ENCODE measurements around the gene C1orf21. TPM values are rescaled to one million over a fixed set of nuclear protein-coding genes. Genes with fewer than 3 reads are reported as not detected.
A peak's percentile ranks its signal among the peaks of the same experiment; 100 is the strongest.

C1orf21 gene
- polyA plus RNA-seq, 6 donors from 2014 or later, result 0.08 to 1.9 (median 0.16) TPM; not detected in 1

DNA sequence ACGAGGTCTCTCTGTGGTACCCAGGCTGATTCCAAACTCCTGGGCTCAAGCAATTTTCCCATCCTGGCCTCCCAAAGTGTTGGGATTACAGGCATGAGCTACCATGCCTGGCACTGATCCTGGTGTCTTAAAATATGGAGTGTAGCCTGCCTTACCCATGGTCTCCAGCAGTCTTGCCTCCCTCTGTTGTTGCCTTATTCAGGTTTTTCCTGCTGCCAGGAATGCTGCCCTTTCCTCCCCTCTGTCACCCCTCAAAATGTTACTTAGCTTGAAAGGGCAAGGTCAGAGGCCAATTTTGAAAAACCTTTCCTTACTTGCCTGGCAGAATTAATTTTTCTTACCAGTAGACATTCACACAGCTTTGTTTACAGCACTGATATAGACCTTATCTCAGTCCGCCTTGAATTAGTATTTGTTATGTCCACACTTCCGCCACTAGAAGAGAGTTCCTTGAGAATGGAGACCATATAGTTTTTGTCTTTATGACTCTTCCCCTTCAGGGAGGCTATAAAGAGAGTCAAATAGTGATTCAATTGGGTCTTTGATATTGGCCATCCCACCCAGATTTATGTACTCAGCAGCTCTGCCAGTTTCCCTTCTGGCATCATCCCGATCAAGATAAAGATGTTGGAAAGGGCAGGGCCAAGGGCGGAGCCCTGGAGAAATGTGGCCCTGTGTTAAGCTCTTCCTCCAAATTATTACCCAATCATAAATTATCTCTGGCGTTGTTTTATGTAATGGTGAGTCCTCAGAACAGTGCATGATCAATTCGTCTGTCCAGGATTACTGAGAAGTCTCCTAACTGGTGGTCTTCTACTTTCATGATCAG, 38.8 kb downstream of the C1orf21 start:
- no peak overlapping the region for H3K27ac Mint-ChIP-seq

DNA sequence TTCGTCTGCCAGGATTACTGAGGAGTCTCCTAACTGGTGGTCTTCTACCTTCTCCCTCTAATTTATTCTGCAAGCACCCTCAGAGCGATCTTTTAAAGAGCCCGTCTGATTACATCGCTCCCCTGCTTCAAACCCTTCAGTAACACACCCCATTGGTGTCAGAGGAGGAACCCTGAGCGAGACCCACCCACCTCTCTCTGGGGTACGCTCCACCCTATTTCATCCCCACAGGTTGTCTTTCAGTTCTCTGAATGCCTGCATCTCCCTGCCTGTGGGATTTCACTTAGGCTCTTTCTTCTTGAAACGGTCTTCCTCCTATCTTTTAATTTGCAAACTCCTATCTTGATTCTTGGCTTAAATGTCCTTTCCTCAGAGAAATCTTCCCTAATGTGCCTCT, 39.4 kb downstream of the C1orf21 start:
- peaks cover 0 to 4% (median 0%) of the 10 kb centered on the region in 3 donors for H3K27me3 Mint-ChIP-seq
- H3K27ac Mint-ChIP-seq, result peak overlapping the region in 1 of 6 donors; percentile 50
- no peak for DNase-seq
- peaks cover 0 to 5% (median 0%) of the 10 kb centered on the region in 7 donors for H3K9me3 Mint-ChIP-seq
- no peaks in the 10 kb centered on the region for H3K4me1 Mint-ChIP-seq
- H3K36me3 Mint-ChIP-seq, result no peaks in the 10 kb centered on the region
- peak overlapping the region in 1 of 8 donors; percentile 16 for H3K4me3 Mint-ChIP-seq
- no peak for ATAC-seq (ENCODE audit: low read depth in 2 of 2)

More for the DNA sequence above, 38.8 kb downstream of the C1orf21 start:
- Mint-ChIP-seq H3K9me3 (peaks cover 0 to 5% (median 0%) of the 10 kb centered on the region in 7 donors), H3K4me3 (peak overlapping the region in 1 of 8 donors; percentile 25), H3K36me3 (no peaks in the 10 kb centered on the region), H3K4me1 (no peaks in the 10 kb centered on the region), H3K27me3 (peaks cover 0 to 4% (median 0%) of the 10 kb centered on the region in 3 donors)
- no peak for ATAC-seq (ENCODE audit: low read depth in 2 of 2)
- DNase-seq, result no peak

DNA sequence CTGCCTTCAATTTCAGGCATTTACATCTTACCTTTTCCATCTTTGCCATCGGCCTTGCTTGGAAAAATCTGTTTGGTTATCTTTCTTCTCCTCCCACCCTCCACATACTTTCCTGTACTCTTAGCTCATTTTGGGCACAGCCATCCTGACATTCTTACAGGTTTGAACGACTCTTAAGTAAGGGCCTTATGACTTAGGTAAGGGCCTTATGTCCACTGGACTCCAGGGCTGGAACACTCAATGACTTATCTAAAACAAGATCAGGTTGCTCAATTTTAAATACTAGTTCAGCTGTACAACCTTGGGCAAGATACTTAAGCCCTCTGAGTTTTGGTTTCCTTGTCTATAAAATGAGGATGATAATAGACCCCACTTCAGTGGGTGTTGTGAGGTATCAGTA, 40.9 kb downstream of the C1orf21 start:
- Mint-ChIP-seq H3K36me3 (no peaks in the 10 kb centered on the region), H3K9me3 (peaks cover 0 to 14% (median 5%) of the 10 kb centered on the region in 7 donors), H3K4me1 (no peaks in the 10 kb centered on the region), H3K27ac (no peak overlapping the region), H3K27me3 (peaks cover 0 to 4% (median 0%) of the 10 kb centered on the region in 3 donors), H3K4me3 (no peak overlapping the region)
- no peak for ATAC-seq (ENCODE audit: low read depth in 2 of 2)
- DNase-seq, result no peak

DNA sequence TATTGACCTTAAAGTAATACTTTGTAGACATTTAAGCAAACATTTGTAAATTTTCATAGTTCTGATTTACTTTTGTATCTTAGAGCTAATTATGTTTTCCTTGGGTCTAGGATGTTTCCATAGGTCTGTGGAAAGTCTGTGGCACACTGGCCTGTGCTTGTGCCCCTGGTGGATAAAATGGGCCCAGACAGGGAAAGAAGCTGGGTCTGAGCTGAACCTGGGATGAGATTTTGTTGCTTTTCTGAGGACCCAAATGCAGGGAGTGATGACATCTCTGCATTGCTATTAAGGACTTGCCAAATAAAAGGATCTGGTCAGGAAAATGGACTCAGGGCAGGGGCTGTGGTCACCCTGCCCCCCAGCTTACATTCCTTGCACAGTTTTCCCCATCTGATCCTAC, 41.8 kb downstream of the C1orf21 start:
- H3K9me3 Mint-ChIP-seq, result peaks cover 0 to 14% (median 4%) of the 10 kb centered on the region in 7 donors
- ATAC-seq (ENCODE audit: low read depth in 2 of 2) (no peak), DNase-seq (no peak)
- H3K4me1 Mint-ChIP-seq, result no peaks in the 10 kb centered on the region
- no peak overlapping the region for H3K27ac Mint-ChIP-seq
- H3K4me3 Mint-ChIP-seq, result no peak overlapping the region
- peaks cover 0 to 4% (median 0%) of the 10 kb centered on the region in 3 donors for H3K27me3 Mint-ChIP-seq
- no peaks in the 10 kb centered on the region for H3K36me3 Mint-ChIP-seq

DNA sequence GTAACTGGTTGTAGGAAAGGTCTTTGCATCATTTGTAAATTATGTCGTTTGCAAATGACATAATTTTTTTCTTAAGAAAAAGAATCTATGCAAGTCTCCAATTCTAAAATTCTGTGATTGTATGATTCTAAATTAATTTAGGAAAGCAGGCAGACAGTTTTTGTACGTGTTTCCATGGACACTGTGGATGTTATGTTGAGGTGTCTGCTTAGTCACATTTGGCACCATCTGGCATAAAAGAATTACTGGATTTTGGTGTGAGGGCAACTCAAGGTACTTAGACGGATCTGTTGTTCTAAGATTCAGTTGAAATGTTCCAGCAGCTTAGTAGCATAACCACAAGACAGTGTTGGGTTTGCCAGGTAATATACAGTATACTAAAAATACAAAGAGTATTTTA, 42.5 kb downstream of the C1orf21 start:
- Mint-ChIP-seq H3K4me3 (no peak overlapping the region), H3K36me3 (no peaks in the 10 kb centered on the region), H3K4me1 (no peaks in the 10 kb centered on the region), H3K9me3 (peaks cover 0 to 14% (median 4%) of the 10 kb centered on the region in 7 donors), H3K27me3 (peaks cover 0 to 4% (median 0%) of the 10 kb centered on the region in 3 donors), H3K27ac (no peak overlapping the region)
- no peak for ATAC-seq (ENCODE audit: low read depth in 2 of 2)
- no peak for DNase-seq

DNA sequence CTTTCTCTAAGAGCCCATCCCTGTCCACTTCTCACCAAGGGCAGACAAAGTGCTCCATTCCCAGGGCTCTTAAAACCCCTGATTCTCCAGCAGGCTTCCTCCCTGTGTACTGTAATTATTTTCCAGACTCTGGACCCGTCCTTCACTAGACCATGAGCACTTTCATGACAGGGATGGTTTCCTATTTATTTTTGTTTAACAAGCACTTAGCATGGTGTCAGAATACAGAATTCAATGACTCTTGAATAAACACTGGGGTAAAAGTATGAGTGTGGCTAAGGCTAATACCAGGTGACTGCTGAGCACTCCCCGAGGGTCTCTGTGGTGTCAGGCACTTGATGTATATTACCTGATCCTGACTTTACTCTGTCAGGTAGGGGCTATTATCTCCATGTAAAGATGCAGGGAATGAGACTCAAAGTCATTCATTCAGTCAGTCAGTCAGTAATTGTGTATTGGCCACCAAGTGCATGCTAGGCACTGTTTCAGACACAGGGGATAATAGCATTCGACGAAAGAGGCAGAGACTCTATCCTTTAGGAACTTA, 47.2 kb downstream of the C1orf21 start:
- Mint-ChIP-seq H3K9me3 (peaks cover 0 to 14% (median 4%) of the 10 kb centered on the region in 7 donors), H3K4me1 (no peaks in the 10 kb centered on the region), H3K27me3 (no peaks in the 10 kb centered on the region), H3K36me3 (no peaks in the 10 kb centered on the region), H3K4me3 (no peak overlapping the region), H3K27ac (no peak overlapping the region)
- ATAC-seq (ENCODE audit: low read depth in 2 of 2), result no peak
- DNase-seq, result no peak

DNA sequence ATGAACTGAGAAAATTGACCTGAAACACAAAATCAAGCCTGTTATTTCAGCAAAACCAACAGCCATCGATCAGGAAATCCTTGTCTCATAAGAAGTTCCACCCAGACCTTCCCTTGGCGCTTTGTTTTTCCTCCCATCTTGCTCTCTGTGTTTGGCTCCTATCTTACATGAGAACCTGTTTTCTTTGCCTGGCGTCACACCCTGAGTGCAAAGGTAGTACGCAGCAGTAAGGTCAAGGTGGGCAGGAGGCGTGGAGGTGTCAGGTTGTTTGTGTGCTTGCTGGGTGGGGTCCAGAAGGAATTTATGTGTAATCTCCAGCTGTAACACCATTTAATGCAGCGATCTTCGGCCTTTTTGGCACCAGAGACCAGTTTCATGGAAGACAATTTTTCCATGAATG, 50.5 kb downstream of the C1orf21 start:
- H3K9me3 Mint-ChIP-seq, result peaks cover 0 to 2% (median 0%) of the 10 kb centered on the region in 7 donors
- no peak overlapping the region for H3K27ac Mint-ChIP-seq
- no peaks in the 10 kb centered on the region for H3K27me3 Mint-ChIP-seq
- no peak overlapping the region for H3K4me3 Mint-ChIP-seq
- DNase-seq (no peak), ATAC-seq (ENCODE audit: low read depth in 2 of 2) (no peak)
- no peaks in the 10 kb centered on the region for H3K36me3 Mint-ChIP-seq
- H3K4me1 Mint-ChIP-seq, result no peaks in the 10 kb centered on the region

DNA sequence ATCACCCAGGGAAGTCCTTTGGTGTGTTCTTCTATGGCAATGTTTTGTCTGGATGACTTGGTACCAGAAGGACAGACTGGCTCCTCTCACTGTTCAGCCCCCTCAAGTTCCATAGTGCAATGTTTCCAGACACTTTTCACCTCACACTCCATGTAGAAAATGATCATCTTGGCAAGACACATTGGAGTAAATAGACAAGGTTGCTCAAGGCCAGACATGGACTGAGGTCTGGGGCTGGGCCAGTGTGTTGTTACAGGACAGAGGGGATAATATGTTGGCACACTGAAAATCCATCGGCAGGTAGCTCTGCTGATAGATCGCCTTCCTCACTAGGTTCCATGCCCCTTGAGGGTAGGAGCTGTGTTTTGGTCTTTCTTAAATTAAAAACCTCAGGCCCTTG, 51.5 kb downstream of the C1orf21 start:
- no peaks in the 10 kb centered on the region for H3K27me3 Mint-ChIP-seq
- H3K4me1 Mint-ChIP-seq, result no peaks in the 10 kb centered on the region
- no peak overlapping the region for H3K27ac Mint-ChIP-seq
- H3K9me3 Mint-ChIP-seq, result no peaks in the 10 kb centered on the region
- ATAC-seq (ENCODE audit: low read depth in 2 of 2) (no peak), DNase-seq (no peak)
- no peaks in the 10 kb centered on the region for H3K36me3 Mint-ChIP-seq
- no peak overlapping the region for H3K4me3 Mint-ChIP-seq

DNA sequence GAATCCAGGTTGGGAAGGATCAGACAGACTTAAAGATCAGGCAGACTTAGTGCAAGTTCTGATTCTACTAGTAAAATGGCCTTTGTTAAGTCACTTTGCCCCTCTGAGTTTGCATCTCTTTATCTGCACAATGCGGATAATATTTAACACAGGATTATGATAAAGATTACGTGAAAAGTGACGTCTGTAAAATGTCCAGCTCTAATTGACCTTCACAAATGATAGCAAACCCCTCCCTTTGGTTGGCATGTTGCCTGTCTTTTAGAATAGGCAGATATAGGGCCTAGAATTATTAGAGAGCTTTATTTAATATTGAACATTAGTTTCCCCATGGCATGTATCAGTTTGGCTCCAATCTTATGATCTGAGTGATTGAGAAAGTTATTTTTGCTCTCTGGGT, 55.4 kb downstream of the C1orf21 start:
- no peak for ATAC-seq (ENCODE audit: low read depth in 2 of 2)
- Mint-ChIP-seq H3K27ac (no peak overlapping the region), H3K4me1 (no peaks in the 10 kb centered on the region), H3K9me3 (no peaks in the 10 kb centered on the region), H3K36me3 (no peaks in the 10 kb centered on the region), H3K4me3 (no peak overlapping the region), H3K27me3 (no peaks in the 10 kb centered on the region)
- DNase-seq, result no peak

DNA sequence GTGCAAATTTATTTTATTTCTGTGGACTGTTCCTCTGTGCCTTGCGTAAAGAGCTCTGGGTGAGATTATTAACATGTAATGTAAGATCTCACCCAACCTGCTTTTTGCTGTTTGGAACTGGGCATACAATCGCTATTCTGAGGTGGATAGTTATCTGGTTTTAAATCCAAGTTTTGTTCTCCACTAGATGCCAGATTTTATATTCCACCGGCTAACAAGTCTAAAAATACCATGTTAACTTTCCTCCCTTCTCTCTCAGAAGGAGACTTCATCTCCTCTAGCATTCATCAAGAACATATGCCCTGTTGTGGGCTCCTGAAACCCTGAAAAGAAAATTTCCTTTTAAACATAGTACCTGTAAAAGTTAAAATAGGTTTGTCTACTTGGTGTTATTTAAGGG, 56.4 kb downstream of the C1orf21 start:
- Mint-ChIP-seq H3K27me3 (no peaks in the 10 kb centered on the region), H3K4me3 (no peak overlapping the region), H3K9me3 (no peaks in the 10 kb centered on the region), H3K4me1 (no peaks in the 10 kb centered on the region), H3K36me3 (no peaks in the 10 kb centered on the region), H3K27ac (no peak overlapping the region)
- no peak for ATAC-seq (ENCODE audit: low read depth in 2 of 2)
- no peak for DNase-seq

DNA sequence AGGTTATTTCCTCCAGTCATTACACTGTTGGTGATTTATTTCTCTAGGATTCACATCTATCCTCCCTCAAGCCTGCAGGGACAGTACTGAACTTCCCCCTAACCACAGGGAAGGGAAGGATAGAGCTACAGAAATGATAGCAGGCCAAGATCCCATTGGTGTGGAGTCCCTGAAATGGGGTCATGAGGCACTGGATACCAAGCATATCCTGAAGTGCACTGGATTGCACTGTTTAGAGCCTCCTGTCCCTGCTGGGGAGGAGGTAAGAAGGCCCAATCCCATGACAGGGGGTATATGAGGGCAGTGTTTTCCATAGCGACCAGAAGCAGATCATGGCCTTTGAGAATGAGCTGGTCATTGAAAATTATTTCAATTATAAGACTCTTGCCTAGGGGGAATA, 56.8 kb downstream of the C1orf21 start:
- no peak for ATAC-seq (ENCODE audit: low read depth in 2 of 2)

DNA sequence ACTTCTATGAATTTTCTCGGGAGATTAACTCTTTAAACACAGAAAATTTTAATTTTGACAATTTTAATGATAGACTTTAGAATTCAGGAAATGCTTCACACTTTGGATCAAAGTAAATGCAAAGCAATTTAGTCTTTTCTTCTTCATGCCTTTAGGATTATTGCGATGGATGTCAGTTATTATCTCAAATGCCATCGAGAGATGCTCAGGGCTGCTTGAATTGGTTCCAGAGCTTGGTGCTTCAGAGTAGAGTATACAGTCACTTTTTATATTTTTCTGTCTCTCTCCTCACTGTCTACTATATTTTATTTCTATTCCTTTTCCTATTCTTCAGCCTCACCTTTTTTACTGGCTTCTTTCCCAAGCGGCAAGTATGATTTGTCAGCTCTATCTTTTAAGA, 59.2 kb downstream of the C1orf21 start:
- no peaks in the 10 kb centered on the region for H3K36me3 Mint-ChIP-seq
- no peak overlapping the region for H3K4me3 Mint-ChIP-seq
- H3K27ac Mint-ChIP-seq, result peak overlapping the region in 1 of 6 donors; percentile 20
- H3K9me3 Mint-ChIP-seq, result no peaks in the 10 kb centered on the region
- no peak for ATAC-seq (ENCODE audit: low read depth in 2 of 2)
- no peaks in the 10 kb centered on the region for H3K27me3 Mint-ChIP-seq
- DNase-seq, result no peak
- no peaks in the 10 kb centered on the region for H3K4me1 Mint-ChIP-seq

More for the DNA sequence above, 56.8 kb downstream of the C1orf21 start:
- Mint-ChIP-seq H3K27ac (no peak overlapping the region), H3K36me3 (no peaks in the 10 kb centered on the region), H3K27me3 (no peaks in the 10 kb centered on the region), H3K9me3 (no peaks in the 10 kb centered on the region), H3K4me1 (no peaks in the 10 kb centered on the region), H3K4me3 (no peak overlapping the region)
- no peak for DNase-seq

DNA sequence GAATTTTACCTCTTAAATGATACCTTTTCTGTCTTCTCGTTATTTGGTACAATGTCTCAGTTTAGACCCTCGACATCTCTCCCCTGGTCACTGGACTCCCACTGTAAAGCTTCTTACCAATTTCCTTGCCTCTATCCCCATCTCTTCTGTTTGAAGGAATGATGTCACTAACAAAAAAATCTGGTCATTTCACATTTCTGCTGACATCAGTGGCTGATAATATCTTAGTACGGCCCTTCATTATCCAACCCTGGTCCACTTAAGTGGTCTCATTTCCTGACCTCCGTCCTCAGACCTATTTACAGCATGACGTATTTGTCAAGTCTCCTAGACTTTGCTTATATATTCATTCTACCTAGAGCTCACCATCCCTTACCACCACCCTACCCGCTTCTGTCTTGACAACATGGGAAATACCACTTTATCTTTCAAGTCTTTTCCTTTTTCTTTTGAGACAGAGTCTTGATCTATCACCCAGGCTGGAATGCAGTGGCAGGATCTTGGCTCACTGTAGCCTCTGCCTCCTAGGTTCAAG, 60.9 kb downstream of the C1orf21 start:
- no peaks in the 10 kb centered on the region for H3K9me3 Mint-ChIP-seq
- ATAC-seq (ENCODE audit: low read depth in 2 of 2) (no peak), DNase-seq (no peak)
- H3K4me1 Mint-ChIP-seq, result no peaks in the 10 kb centered on the region
- no peak overlapping the region for H3K27ac Mint-ChIP-seq
- no peaks in the 10 kb centered on the region for H3K27me3 Mint-ChIP-seq
- H3K36me3 Mint-ChIP-seq, result no peaks in the 10 kb centered on the region
- no peak overlapping the region for H3K4me3 Mint-ChIP-seq

DNA sequence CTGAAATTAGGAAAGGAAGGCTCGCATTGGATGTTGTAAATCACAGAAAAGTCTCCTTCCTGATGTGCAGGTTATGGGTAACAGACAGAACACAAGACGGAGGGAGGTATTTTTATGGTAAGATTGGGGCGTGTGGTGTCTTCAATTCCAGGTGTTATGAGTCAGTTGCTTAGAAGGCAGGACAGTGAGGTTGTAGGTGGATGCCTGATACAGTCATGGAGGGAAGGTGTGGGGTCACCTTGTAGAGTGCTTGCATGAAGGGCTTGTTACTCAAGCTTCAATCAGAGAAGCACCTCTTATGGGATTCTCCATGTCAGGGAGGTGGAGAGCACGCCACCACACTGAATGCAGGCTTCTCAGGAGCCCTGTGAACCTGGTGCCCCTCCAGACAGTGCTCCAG, 63.1 kb downstream of the C1orf21 start:
- no peaks in the 10 kb centered on the region for H3K36me3 Mint-ChIP-seq
- H3K27ac Mint-ChIP-seq, result no peak overlapping the region
- ATAC-seq (ENCODE audit: low read depth in 2 of 2), result no peak
- H3K4me1 Mint-ChIP-seq, result no peaks in the 10 kb centered on the region
- no peaks in the 10 kb centered on the region for H3K27me3 Mint-ChIP-seq
- no peak for DNase-seq
- H3K4me3 Mint-ChIP-seq, result no peak overlapping the region
- no peaks in the 10 kb centered on the region for H3K9me3 Mint-ChIP-seq

Data from naive B cell (primary cell).